Subcutaneous adipose tissue (tissue), 4 donors: ENCODE data around the gene ZBTB44. TPM values are rescaled to one million over a fixed set of nuclear protein-coding genes. Genes with fewer than 3 reads are reported as not detected.

Experiments
- total RNA-seq, 4 donors: library from RNA; depleted of rRNA; stranded (reverse); fragments of >200 nt; gene quantifications; one replicate each; pipeline ENCODE4 v1.1.0, GENCODE V29; 2016
- TF ChIP-seq, protein P1 (sequence below): fragments of 450-650 bp; IDR thresholded peaks from one replicate; pipeline ENCODE4 v1.5.1; 2016; ENCODE audit warnings: low read depth, mild to moderate bottlenecking, control low read depth, antibody characterized with exemption, moderate library complexity

ZBTB44 gene
- total RNA-seq, 4 donors from 2014 or later: 64.3 to 87.6 (median 71.6) TPM

DNA sequence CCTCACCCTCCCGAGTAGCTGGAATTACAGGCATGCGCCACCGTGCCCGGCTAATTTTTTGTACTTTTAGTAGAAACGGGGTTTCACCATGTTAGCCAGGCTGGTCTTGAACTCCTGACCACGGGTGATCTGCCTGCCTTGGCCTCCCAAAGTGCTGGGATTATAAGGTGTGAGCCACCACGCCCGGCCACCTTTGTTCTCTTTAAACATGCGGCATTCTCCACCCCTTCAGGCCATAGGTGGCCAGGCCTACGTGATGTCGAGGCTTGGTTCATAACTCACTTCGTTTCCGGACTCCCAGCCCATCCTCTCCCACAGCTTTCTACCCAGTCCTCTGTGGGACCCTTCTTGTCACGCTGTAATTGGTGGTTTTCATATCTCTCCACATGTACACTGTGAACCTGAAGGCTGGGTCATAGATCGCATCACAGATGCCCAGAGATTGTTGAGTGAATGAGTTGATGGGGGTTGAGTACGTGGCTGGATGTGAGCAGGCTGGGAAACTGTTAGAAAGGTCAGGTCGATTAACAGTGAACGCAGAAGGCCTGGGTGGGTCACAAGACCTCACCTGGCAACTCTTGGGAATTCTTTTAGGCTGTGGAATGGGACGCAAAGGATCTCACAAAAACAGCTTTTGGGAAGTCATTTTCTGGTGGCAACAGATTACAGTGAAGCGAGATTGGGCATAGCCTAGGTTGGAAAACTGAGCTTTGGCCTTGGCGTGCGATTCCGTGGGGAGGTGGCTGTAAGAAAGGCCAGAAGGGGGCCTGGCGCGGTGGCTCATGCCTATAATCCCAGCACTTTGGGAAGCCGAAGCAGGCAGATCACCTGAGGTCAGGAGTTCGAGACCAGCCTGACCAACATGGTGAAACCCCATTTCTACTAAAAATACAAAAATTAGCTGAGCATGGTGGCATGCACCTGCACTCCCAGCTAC, 110.7 kb downstream of the ZBTB44 start:
- TF ChIP-seq, protein P1, sequence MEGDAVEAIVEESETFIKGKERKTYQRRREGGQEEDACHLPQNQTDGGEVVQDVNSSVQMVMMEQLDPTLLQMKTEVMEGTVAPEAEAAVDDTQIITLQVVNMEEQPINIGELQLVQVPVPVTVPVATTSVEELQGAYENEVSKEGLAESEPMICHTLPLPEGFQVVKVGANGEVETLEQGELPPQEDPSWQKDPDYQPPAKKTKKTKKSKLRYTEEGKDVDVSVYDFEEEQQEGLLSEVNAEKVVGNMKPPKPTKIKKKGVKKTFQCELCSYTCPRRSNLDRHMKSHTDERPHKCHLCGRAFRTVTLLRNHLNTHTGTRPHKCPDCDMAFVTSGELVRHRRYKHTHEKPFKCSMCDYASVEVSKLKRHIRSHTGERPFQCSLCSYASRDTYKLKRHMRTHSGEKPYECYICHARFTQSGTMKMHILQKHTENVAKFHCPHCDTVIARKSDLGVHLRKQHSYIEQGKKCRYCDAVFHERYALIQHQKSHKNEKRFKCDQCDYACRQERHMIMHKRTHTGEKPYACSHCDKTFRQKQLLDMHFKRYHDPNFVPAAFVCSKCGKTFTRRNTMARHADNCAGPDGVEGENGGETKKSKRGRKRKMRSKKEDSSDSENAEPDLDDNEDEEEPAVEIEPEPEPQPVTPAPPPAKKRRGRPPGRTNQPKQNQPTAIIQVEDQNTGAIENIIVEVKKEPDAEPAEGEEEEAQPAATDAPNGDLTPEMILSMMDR: no peak

DNA sequence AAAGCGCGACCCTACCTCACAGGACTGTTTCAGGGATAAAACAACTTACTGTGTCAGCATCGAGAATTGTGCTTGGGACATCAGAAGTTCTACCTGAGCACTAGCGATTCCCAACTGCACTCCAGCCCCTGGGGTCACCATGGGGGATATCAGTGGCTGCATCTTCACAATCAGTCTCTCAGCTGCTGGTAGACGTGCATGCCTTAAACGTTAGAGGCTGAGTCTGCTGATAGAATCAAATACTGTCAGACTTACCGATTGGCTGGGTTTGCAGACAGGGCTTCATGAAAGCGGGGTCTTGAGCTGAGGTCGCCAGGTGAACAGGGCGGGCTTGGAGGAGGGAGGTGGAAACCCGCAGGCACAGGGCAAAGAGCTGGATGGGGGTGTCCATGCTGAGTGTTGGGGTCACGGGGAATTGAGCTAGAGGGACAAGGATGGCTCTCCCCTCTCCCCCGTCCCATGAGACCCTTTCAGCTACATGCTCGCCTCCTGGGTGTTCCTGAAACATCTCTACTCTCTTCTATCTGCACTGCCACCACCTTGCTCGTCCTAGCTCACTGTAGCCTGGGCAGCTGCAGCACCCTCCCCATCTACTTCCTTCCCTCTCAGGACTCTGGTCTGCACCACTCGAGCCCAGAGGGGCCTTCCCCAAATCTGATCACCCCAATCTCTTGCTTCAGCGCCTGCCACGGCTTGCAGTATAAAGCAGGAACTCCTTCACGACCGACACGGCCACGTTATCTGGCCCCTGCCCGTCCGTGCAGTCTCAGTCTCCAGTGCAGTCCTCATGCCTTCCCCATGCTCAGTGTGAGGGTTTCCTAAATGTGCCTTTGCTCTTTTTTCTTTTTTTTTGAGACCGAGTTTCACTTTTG, 111.7 kb downstream of the ZBTB44 start:
- TF ChIP-seq, protein P1: no peak

DNA sequence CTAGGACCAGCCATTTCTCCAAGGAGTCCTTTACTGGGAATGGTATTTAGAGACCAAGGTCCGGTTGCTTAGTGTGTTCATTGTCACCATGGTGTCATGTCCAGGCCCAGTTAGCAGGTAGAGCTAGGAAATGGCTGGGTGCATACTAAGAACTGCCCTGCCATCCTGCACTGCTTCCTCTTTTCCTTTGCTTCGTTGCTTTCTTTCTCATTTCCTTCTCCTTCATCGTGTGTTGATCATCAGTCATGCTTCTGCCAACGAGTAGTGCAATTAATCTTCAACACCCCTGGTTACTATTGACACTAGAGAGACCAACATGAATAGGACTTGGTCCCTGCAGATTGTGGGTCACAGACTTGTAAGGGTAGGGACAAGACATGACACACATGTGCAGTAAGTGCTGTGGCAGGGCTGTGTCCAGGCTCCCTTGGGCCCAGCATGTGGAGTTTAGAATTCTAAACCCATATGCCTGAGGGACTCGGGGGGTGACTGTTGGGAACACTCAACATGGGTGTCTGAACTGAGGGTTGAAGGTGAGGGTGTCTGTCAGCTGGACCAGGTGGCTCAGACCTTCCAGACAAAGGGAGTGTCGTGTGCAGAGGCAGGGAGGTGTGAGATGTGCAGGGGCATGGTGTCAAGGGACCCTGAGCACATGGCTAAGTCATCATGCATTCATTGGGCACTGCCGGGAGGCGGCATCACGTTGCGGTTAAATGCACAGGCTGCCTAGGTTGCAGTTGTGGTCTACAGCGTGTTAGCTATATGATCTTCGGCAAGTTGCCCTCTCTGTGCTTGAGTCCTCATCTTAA, 112.5 kb downstream of the ZBTB44 start:
- TF ChIP-seq, protein P1: no peak

DNA sequence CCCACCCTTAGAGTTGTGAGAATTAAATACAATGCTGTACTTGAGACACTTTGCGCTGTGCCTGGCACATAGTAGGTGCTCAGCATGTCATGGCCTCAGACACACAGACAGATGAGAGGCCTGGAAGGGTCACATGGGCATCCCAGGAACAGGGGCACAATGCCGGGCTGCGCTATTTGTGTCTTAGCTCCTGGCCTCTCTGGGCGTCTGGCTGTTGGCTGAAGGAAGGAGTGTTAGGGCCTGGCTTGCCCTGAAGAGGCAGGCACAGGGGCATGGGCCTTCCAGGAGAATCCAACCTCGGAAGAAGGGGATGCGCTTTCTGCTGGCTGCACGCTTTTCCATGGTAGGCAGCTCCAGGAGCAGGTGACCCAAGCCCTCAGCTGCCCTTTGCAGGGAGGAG, 113.7 kb downstream of the ZBTB44 start:
- TF ChIP-seq, protein P1: no peak

DNA sequence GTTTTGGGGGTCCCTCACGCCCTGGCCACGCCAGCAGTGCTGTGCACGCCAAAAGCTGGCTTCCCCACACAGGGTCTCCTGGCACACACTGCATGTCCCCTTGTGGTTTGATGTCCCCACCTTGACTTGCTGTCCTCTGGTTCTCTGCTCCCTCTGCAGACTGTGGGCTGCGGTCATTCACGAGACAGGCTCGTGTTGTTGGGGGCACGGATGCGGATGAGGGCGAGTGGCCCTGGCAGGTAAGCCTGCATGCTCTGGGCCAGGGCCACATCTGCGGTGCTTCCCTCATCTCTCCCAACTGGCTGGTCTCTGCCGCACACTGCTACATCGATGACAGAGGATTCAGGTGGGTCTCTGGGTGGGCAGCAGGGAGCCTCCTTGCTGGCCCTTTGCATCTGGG, 114.9 kb downstream of the ZBTB44 start:
- TF ChIP-seq, protein P1: no peak

DNA sequence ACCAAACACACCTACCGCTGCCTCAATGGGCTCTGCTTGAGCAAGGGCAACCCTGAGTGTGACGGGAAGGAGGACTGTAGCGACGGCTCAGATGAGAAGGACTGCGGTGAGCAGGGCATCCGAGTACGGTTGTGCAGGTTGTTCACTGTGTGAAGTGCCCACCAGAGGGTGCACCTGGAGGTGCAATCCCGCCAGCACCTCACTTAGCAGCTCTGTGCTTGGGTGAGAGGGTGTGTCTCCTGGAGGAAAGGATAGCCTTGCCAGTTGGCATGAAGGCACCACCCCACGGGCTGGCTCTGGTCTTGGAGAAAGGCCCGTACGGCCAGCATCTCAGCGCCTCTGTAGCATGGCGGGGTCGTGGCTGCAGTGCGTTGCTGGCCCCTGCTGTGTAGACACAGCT, 115.8 kb downstream of the ZBTB44 start:
- TF ChIP-seq, protein P1: no peak
